OCI-M2 (cell line): Measurements from ENCODE around the gene NOP14.
"Not testable (repeated sequence)": the region's sequence is repeated elsewhere in the genome, so short reads cannot be mapped to it uniquely, and the experiment has no call there.

ENCODE experiments used
- DNase-seq: peaks from one replicate; lab custom pipeline; 2025; ENCODE audit not compliant: unreplicated experiment; lab: John Stamatoyannopoulos, UW

The NOP14 gene

DNA sequence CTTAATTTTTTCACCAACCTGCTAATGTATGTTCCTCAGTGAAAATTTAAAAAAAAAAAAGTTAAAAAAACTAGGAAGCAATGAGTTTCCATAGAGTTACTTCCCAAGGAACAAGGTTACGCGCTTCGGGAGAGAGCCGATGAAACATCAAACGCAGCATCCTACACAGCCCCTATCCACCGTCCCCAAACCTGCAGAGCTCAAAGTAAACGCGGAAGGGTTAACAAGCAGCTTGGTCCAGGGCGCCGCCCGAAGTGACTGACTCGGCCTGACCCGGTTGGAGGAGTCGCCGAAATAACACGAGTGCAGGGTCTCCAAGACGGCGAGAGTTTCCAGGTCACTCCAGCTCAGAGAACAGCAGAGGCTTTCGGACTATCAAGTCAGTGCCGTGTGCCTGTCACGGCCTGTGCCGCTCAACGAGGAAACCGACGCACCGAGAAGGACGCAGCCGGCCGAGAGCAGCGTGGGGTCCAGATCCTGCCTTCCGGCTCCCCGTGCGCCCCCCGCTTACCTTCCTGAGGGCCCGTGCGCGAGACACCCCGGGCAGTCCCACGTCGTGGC is 512 bp downstream of the NOP14 start:
- DNase-seq: no peak

DNA sequence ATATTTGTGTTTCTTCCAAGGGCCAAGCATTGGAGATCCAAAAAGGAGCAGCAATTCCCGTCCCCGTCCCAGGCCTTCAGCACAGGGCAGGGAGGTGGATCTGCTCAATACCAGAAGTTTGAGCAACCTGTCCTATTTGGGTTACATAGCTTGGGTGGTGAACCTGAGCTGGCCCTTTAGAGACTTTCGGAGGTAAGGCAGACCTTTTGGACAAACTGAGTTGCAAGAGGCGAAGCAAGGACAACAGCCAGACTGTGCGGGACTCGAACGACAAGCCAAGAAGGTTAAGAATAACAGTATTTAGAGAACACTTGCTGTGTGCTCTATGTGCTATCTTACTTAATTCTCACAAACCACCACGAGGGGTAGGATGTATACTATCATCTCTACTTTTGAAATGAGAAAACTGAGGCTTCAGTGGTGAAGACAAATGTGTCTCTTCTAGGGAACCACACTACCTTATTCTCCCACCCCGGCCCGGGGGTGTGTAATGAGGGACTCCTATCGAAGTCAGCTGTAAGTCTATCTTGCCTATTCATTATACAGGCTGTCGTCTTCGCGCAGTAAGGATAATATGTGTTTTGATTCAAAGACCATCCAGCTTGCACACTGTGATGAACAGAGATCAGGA is 1.3 kb downstream of the NOP14 start:
- no peak for DNase-seq

DNA sequence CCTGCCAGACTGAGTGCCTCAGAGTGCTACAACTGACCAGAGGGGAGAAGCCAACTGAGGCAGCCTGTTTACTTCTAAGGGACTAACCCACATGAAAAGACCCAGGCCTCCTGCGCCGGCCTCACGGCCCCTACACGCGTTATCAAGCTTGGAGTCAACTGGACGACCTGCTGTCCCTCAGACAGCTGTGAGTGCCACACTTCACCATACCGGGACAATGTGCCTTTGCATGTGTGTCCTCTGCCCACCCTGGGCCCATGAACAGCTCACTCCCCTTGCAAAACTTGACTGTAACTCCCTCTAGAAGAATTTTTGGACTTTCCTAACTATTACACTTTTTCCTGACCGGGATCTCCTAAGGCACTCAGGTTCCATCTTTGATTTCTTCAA is 1.8 kb downstream of the NOP14 start:
- DNase-seq: no peak

DNA sequence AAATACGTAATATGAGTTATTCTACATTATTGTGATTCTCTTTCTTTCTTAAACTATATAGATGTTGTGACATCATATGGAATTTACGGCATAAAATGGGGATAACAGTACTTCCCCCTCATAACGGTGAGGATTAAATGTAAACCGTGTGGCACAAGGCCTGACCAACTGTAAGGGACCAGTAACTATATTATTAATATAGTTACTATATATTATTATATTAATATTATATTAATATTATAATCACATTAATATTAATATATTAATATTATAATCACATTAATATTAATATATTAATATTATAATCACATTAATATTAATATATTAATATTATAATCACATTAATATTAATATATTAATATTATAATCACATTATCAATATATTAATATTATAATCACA is 2.8 kb downstream of the NOP14 start:
- not testable (repeated sequence) for DNase-seq

DNA sequence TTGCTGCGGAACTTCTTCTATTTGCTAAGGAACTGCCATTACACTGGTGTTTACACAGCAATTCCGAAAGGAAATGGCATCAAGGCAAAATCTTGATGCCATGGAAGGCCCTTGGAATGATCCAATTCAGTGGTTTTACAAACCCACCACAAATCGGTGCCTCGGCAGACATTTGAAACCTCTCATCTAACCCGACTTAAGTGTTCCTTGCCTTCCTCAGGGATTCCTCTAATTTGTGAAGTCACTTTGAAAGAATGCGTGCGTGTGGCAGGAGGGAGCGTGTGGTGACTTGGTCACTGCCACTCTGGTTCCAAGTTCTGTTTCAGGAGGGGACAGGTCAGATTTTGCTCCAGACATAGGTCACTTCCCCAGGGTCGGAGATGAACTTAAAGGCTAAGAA is 4.8 kb downstream of the NOP14 start:
- DNase-seq: no peak

DNA sequence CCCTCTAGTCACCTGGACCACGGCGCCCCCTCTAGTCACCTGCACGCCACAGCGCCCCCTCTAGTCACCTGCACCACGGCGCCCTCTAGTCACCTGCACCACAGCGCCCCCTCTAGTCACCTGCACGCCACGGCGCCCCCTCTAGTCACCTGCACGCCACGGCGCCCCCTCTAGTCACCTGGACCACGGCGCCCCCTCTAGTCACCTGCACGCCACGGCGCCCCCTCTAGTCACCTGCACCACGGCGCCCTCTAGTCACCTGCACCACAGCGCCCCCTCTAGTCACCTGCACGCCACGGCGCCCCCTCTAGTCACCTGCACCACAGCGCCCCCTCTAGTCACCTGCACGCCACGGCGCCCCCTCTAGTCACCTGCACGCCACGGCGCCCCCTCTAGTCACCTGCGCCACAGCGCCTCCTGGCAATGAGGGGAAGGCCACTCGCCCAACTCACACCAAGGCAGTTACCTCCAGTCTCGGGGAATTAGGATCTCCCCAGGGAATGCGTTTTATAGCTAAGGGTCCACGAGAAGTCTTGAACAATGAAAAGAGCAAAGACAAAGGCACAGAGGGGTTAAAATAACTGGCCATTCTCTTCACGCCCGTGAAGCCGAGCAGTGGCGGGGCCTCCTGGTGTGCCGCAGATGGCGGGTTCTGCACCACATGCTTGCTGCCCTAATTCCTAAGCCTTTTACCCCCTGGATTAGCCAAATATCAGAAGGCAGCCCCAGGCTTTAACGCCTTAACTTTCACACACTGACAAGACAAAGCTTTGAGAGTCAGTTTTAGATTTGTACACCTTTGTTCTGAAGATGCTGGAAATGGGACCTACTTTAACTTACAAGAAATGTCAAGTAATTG is 7.8 kb downstream of the NOP14 start:
- DNase-seq: not testable (repeated sequence)

DNA sequence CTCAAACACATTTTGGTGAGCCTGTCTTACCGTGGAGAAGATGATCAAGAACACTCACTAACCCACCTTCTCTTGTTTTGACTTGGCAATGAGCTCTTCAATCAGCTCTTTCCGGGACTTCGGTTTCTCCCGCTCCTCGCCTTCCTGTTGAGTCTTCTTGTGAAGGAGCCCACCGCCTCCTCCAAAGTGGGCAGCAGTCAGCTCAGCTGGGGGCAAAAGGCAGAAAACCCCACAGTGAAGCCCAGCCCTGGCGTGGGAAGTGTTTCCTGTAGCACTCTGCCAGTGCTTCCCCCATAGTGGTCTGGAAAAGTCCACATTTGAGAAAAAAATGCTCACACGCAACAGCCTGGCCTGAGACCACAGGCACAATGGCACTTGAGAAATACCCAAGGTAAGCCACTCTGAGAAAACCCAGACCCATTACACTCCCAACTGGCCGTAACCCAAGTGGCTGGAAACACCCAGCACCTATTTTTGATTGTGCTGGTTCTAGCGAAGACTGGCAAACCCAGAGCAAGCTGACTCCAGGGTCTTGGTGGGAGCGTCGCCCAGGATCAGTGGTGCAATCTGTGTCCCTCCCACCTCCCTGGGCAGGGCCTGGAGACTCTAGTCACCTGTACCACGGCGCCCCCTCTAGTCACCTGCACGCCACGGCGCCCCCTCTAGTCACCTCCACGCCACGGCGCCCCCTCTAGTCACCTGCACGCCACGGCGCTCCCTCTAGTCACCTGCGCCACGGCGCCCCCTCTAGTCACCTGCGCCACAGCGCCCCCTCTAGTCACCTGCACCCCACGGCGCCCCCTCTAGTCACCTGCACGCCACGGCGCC is 8.6 kb downstream of the NOP14 start:
- DNase-seq: no peak

DNA sequence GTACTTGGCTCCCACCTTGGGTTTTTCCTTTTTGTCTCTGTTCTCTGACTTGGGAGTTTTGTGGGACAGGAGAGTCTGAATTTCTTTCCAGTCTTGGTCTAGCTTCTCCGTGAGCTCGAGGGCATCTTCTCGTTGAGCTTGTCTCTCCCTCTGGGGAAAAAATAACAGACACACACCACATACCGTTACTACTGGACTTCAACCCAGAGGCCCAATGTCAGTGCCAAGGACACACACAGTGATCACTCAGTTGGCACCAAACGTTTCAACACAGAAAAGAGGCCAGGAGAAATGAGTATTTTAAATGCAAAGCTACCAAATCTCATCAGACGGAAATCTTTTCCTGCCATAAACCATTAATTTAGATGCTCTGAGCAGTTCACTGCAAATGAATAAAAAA is 9.7 kb downstream of the NOP14 start:
- DNase-seq: no peak

DNA sequence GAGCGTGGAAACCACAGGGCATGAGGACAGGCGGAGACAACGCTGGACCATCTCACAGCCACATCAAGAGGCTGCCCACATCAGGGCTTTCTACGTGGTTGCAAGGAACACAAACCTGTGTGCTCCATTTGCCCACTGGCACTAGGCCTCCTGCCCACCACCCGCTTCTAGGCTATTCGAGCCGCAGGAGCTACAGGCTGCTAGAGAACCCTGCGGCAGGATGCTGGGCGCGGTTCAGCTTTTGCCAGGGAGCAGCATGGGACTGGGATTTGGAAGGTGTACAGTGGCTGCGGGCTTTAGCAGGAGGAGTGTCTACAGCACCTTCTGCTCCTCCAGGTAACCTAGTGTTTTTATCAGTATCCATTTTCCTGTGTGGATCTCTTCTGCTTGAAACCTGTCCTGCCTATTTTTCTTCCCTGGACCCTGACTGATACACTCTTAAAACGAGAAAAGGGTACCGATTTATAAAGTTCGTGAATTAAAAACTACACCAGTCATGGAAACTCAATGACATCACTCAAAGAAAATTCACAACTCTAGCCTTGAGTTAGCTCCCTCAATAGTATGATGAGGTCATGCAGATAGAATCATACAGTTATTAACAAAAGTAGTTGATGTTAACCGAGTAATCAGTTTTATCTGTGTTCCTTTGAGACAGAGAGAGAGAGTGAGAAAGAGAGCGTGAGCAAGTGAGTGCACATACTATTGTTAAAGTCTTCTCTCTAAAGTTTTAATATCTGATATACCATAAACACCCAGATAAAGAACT is 12.8 kb downstream of the NOP14 start:
- DNase-seq: no peak

DNA sequence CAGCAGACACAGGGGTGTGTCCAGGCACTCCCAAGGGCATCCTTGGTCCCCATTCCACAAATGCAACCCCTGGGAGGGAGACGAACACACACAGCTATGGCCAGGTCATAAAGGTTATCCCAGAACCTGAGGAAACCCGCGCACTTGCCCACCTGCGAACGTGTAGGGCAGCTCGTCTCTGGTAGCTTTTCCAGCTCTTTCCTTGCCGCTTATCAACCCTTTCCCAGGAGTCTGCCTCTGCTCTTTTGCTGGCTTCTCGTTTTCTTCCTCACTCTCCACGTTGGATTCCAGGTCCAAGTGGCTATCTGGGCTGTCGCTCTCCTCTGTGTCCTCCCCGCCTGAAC is 13.5 kb downstream of the NOP14 start:
- no peak for DNase-seq

DNA sequence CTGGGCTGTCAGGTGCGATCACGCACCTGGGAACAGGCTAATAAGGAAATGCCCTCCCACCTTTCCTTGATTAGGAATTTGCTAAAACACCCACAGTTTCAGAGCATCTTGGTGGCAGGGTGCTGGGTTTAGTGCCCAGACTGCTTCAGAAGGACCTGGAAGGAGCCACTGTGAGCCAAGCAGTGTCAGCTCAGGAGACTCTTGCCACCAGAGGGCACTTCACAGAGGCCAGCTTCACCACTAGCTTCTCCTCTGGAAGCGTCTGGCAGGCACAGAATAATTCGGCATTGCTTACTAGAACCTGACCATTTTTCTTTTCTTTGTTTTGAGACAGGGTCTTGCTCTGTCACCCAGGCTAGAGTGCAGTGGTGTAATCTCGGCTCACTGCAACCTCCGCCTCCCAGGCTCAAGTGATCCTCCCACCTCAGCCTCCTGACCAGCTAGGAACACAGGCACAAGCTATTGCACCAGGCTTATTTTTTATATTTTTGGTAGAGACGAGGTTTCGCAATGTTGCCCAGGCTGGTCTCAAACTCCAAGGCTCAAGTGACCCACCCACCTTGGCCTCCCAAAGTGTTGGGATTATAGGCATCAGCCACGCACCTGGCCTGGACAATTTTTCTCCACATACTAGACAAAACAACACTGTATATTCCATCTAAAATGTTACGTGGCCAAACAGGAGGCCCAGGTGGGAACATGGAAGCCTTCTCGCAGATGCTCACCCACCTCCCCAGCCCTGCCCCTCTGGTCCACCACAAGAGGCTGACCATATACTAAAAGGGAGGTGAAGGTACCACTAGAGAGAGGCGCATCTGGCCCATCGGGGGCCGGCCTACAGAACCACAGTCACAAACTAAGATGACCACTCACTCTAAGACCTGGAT is 14.1 kb downstream of the NOP14 start:
- DNase-seq: no peak

DNA sequence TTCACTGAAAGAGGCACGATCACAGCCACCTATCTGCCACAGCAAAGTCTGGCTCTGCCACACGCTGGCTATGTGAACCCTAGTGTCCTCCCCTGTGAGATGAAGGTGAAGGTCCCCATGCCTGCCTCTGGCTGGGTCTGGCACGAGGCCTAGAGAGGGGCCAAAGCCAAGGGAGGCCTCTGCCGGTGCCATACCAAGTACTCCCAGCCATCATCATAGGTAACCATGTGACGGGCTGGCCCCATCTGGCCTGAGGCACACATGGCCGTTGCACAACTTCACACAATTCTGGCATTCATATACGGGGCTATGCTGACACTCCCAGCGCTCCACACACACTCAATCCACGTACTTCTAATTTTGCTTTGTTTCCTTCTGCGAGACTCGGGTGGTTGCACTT is 15.3 kb downstream of the NOP14 start:
- DNase-seq: no peak

DNA sequence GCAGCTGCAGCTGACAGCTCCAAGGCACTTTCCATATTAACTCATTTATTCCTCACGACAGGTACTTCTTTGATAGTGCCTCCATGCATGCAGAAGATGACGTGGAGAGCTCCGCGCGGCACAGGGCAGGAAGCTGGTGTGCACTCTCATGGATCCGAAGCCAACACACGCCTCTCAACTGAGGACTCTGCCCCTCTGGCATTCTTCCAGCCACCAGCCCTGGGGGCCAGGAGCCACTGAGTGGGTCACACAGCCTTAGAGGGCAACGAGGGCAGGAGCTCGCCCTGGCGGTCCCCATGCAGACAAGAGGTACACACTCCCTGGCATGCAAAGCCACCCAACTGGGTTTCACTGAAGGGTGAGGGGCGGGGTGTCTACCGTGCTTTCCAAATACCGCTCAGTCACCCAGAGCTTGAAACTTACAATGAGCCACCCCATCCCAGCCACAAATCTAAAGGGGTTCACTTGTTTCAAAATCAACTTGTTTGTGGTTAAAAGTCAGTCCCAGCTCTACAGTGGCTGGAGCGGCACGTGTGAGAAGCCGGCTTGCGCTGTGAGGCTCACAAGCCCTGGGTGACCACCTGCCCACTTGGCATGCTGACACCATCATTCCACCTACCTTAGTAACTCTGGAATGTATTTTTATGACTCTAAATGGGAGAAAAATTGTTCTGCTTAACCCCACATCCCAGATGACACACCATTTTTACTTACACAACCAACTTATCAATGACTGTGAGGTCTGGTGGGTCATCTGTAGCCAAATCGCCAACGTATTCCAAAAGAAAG is 16.2 kb downstream of the NOP14 start:
- no peak for DNase-seq

DNA sequence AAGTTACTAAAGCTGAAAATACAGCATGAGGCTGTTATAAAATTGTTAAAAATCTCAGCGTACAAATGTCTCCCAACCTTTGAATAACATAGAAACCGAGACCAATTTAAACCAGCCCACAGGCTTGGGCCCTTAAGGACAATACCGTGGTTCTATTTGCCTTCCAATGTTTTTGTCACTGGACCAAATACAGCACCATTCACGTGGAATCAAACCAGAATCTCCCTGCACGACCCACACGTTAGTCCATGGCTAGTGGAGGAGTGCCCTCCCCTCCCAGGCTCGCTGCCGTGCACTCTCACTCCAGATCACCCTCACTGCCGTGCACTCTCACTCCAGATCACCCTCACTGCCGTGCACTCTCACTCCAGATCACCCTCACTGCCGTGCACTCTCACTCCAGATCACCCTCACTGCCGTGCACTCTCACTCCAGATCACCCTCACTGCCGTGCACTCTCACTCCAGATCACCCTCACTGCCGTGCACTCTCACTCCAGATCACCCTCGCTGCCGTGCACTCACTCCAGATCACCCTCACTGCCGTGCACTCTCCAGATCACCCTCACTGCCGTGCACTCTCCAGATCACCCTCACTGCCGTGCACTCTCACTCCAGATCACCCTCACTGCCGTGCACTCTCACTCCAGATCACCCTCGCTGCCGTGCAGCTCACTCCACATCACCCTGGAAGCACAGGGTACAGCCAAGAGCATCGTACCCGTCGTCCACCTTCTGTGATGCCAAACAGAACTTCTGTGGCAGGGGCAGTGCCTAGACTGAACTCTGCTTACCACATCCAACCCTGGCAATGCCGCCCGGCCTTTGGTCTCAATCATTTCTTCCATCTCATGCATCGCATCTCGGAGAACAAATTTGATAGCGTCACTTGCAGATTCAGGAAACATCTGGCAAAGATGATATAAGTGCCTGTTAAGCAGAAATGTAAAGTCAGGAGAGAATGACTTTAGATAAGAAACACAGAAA is 17.3 kb downstream of the NOP14 start:
- DNase-seq: not testable (repeated sequence)

DNA sequence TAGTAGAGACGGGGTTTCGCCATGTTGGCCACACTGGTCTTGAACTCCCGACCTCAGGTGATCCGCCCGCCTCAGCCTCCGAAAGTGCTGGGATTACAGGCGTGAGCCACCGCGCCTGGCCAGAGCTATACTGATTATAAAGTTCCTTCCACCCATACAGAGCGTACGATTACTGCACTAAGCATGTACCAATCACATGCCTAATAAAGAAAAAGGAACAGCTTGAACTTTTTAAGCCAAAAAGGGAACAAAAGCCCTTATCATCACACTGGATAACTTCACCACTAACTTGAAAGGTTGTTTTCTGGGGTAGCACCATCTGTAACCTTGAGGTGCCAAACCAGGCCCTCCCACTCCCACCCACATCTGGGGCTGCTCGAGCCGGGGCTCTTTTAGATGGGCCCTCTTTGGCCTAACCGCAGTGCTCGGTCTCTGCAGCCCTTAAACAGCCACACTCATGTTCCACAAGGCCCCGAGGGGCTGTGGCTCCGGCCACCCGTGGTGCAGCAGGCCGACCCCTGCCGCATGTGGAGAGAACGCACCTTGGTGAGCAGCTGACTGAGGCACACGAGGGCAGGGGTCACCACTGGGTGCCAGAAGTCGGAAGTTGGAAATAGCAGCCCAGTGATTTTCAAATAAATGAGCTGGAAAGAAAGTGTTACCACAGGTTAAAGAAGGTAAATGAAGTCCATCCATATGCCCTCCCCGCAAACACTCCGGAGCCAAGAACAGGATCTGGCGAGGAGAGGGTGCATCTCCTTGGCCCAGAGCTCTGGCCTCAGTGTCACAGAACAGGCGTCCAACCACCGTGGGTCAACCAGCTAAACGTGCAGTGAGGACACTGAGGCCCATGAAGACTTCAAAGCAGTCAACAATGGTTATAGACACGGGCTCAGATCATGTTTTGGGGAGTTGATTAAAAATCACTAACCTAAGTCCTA is 18.4 kb downstream of the NOP14 start:
- DNase-seq: no peak

DNA sequence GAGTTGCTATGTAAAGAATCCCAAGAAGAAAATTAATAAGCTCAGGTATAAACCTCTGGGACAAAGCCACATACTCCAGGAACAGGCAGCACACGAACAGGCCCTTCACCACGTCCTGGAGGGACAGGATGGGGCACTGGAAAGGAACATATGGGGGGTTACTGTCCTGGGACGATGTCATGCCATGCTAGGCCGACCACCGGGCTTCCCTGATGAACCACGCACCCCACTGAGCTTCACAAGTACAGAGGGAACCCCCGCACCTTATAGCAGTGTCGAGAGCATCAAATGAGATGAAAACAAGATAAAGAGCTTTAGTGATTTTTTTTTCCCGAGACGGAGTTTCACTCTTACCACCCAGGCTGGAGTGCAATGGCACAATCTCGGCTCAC is 19.1 kb downstream of the NOP14 start:
- no peak for DNase-seq
